H1 (cell line): Measurements from ENCODE around the gene PGLYRP1. TPM values are rescaled to one million over a fixed set of nuclear protein-coding genes. Genes with fewer than 3 reads are reported as not detected.

ENCODE experiments used
- CTCF ChIA-PET: fragments of 300-600 bp; sonication (Branson Sonifier 250); formaldehyde crosslinking; loops from one replicate; lab custom pipeline; 2021; ENCODE audit not compliant: partially characterized antibody; lab: Charles Lee
- POLR2A ChIA-PET: fragments of 300-600 bp; sonication (Branson Sonifier 250); formaldehyde crosslinking; loops from one replicate; lab custom pipeline; 2021; ENCODE audit warnings: inconsistent platforms; ENCODE audit not compliant: partially characterized antibody; lab: Charles Lee
- DNase-seq, 2 experiments: peaks; one replicate each; pipeline versions ENCODE4 v3.0.0 to v3.0.0-alpha.2; 2010 to 2022; ENCODE audit warnings: low spot score in 2 of 2, low read depth in 1 of 2, mixed read lengths in 1 of 2
- FAIRE-seq: peaks from 2 replicates; lab custom pipeline; 2011; peaks lifted over from hg19 to GRCh38; lab: Jason Lieb, UNC
- H2AFZ ChIP-seq: 2 replicates; pipeline ENCODE4 v1.8.1; 2012; ENCODE audit warnings: low read length, inconsistent platforms
- H2AK5ac ChIP-seq: 2 replicates; pipeline ENCODE4 v1.6.1; 2013; ENCODE audit warnings: low read depth, low read length
- H2BK120ac ChIP-seq: replicated peaks from 2 replicates; pipeline ENCODE3; 2013; ENCODE audit warnings: low read depth, low read length, inconsistent platforms
- H2BK12ac ChIP-seq: 2 replicates; pipeline ENCODE4 v1.6.1; 2013; ENCODE audit warnings: low read depth, low read length
- H2BK15ac ChIP-seq: 2 replicates; pipeline ENCODE4 v1.6.1; 2013; ENCODE audit warnings: low read length
- H2BK20ac ChIP-seq: 2 replicates; pipeline ENCODE4 v1.6.1; 2013; ENCODE audit warnings: low read length
- H2BK5ac ChIP-seq: 2 replicates; pipeline ENCODE4 v1.6.1; 2013; ENCODE audit warnings: low read depth, low read length
- H3K14ac ChIP-seq: 2 replicates; pipeline ENCODE4 v1.6.1; 2013; ENCODE audit warnings: inconsistent platforms; ENCODE audit not compliant: insufficient read length
- H3K18ac ChIP-seq: 2 replicates; pipeline ENCODE4 v1.6.1; 2013; ENCODE audit warnings: low read length; ENCODE audit errors: extremely low read depth
- H3K23ac ChIP-seq: 2 replicates; pipeline ENCODE4 v1.6.1; 2013; ENCODE audit warnings: inconsistent platforms; ENCODE audit not compliant: insufficient read length
- H3K23me2 ChIP-seq: 2 replicates; pipeline ENCODE4 v1.6.1; 2013; ENCODE audit warnings: low read depth, low read length
- H3K27ac ChIP-seq: 2 replicates; pipeline ENCODE4 v1.6.1; 2011; ENCODE audit warnings: low read depth, low read length, inconsistent platforms
- H3K27me3 ChIP-seq, 4 experiments: replicated peaks in 1 of 4; 1 replicate in 1 of 4; 2 replicates in 3 of 4; pipeline versions ENCODE4 v1.6.1 to v1.8.1; 2011 to 2013; ENCODE audit warnings: low read length in 3 of 4, mild to moderate bottlenecking in 3 of 4, inconsistent platforms in 2 of 4, mixed read lengths in 2 of 4, moderate library complexity in 1 of 4; ENCODE audit not compliant: control insufficient read depth in 3 of 4, insufficient read depth in 3 of 4; ENCODE audit errors: extremely low read depth in 1 of 4
- H3K36me3 ChIP-seq, 4 experiments: 2 replicates each; pipeline versions ENCODE4 v1.6.1 to v1.8.1; 2011 to 2013; ENCODE audit warnings: mild to moderate bottlenecking in 4 of 4, low read length in 3 of 4, moderate library complexity in 2 of 4, control low read depth in 1 of 4, inconsistent platforms in 1 of 4; ENCODE audit not compliant: insufficient read depth in 4 of 4, control insufficient read depth in 2 of 4
- H3K4ac ChIP-seq: replicated peaks from 2 replicates; pipeline ENCODE3; 2013; ENCODE audit warnings: low read length, low read depth, mixed read lengths, inconsistent platforms; ENCODE audit not compliant: insufficient read length
- H3K4me1 ChIP-seq, 4 experiments: replicated peaks in 1 of 4; 1 replicate in 1 of 4; 2 replicates in 3 of 4; pipeline versions ENCODE4 v1.6.1 to v1.8.1; 2011 to 2013; ENCODE audit warnings: low read length in 3 of 4, inconsistent platforms in 2 of 4, mixed read lengths in 1 of 4; ENCODE audit not compliant: insufficient read depth in 4 of 4, control insufficient read depth in 3 of 4
- H3K4me2 ChIP-seq, 2 experiments: 2 replicates each; pipeline versions ENCODE4 v1.6.1 to v1.8.1; 2011 to 2013; ENCODE audit warnings: low read depth in 2 of 2, low read length in 2 of 2, control low read depth in 1 of 2, inconsistent platforms in 1 of 2, mild to moderate bottlenecking in 1 of 2; ENCODE audit not compliant: insufficient read depth in 1 of 2
- H3K4me3 ChIP-seq, 4 experiments: fragments of 200-600, 300-600 bp in 1 of 4; sonication (generic), shearing (Covaris generic), sonication (Bioruptor Twin) in 1 of 4; 2 replicates each; pipeline versions ENCODE4 v1.5.1 to v1.8.1; 2011 to 2016; ENCODE audit warnings: low read length in 4 of 4, low read depth in 3 of 4, control low read depth in 2 of 4, inconsistent platforms in 2 of 4, mild to moderate bottlenecking in 2 of 4, mixed read lengths in 1 of 4, moderate library complexity in 1 of 4; ENCODE audit not compliant: insufficient read depth in 2 of 4; ENCODE audit errors: extremely low read depth in 1 of 4
- H3K56ac ChIP-seq: replicated peaks from 2 replicates; pipeline ENCODE3; 2013; ENCODE audit warnings: low read depth, mild to moderate bottlenecking, mixed read lengths, low read length, inconsistent platforms; ENCODE audit not compliant: insufficient read length
- H3K79me1 ChIP-seq: 2 replicates; pipeline ENCODE4 v1.6.1; 2013; ENCODE audit warnings: low read depth, low read length, control low read depth
- H3K79me2 ChIP-seq, 2 experiments: 2 replicates each; pipeline versions ENCODE4 v1.6.1 to v1.8.1; 2012 to 2013; ENCODE audit warnings: low read length in 2 of 2, mild to moderate bottlenecking in 2 of 2, inconsistent platforms in 1 of 2; ENCODE audit not compliant: insufficient read depth in 2 of 2, control insufficient read depth in 1 of 2
- H3K9ac ChIP-seq, 4 experiments: replicated peaks in 1 of 4; 1 replicate in 1 of 4; 2 replicates in 3 of 4; pipeline versions ENCODE4 v1.6.1 to v1.8.1; 2011 to 2013; ENCODE audit warnings: low read depth in 3 of 4, low read length in 3 of 4, control low read depth in 2 of 4, mild to moderate bottlenecking in 2 of 4, moderate library complexity in 2 of 4, inconsistent platforms in 1 of 4; ENCODE audit errors: extremely low read depth in 1 of 4
- H3K9me3 ChIP-seq, 2 experiments: 2 replicates each; pipeline versions ENCODE4 v1.6.1 to v1.8.1; 2012 to 2013; ENCODE audit warnings: mild to moderate bottlenecking in 2 of 2, moderate library complexity in 2 of 2, control low read depth in 1 of 2, inconsistent platforms in 1 of 2, low read depth in 1 of 2, low read length in 1 of 2, mixed read lengths in 1 of 2; ENCODE audit not compliant: insufficient read depth in 2 of 2
- H4K20me1 ChIP-seq, 2 experiments: replicated peaks in 1 of 2; 2 replicates each; pipeline versions ENCODE3 to v1.8.1; 2011 to 2013; ENCODE audit warnings: inconsistent platforms in 2 of 2, low read length in 2 of 2, mild to moderate bottlenecking in 1 of 2; ENCODE audit not compliant: insufficient read depth in 2 of 2, control insufficient read depth in 1 of 2
- H4K5ac ChIP-seq: 2 replicates; pipeline ENCODE4 v1.6.1; 2013; ENCODE audit warnings: low read length, low read depth, mixed read lengths, inconsistent platforms; ENCODE audit not compliant: insufficient read length
- H4K8ac ChIP-seq: 2 replicates; pipeline ENCODE4 v1.8.0; 2013; ENCODE audit warnings: mild to moderate bottlenecking, moderate library complexity, low read length, inconsistent platforms; ENCODE audit not compliant: insufficient read depth; ENCODE audit errors: extremely low read depth
- H4K91ac ChIP-seq: replicated peaks from 2 replicates; pipeline ENCODE3; 2013; ENCODE audit warnings: low read length, mixed read lengths, inconsistent platforms; ENCODE audit not compliant: insufficient read length
- WGBS, 2 experiments: shearing (Covaris generic) in 1 of 2; methylation state at CpG; one replicate each; pipeline versions ENCODE4 v1.1.6 to v1.1.7; 2013 to 2015; ENCODE audit warnings: low lambda C conversion rate in 2 of 2, mixed read lengths in 2 of 2, inconsistent platforms in 1 of 2, low coverage in 1 of 2, missing lambda C conversion rate in 1 of 2; ENCODE audit not compliant: insufficient replicate concordance in 2 of 2, insufficient coverage in 1 of 2, insufficient read length in 1 of 2; ENCODE audit errors: extremely low coverage in 1 of 2, missing lambda C conversion rate in 1 of 2; 5-methylcytosine and 5-hydroxymethylcytosine counted together
- polyA plus RNA-seq, 7 experiments: library from polyadenylated mRNA; depleted of rRNA in 3 of 7; stranded (reverse) in 5 of 7; unstranded in 2 of 7; fragments of >200 nt in 5 of 7; fragments of 200-250 nt in 2 of 7; gene quantifications; 1 replicate in 5 of 7; 2 replicates in 1 of 7; 4 replicates in 1 of 7; pipeline versions ENCODE4 v1.2.1 to v1.2.3, GENCODE V29; 2011 to 2013; ENCODE audit warnings: missing spikeins in 2 of 7, mixed read lengths in 2 of 7
- total RNA-seq: library from RNA; stranded (reverse); fragmentation: NEBNext Ultra II Directional; extraction: Animal tissue kit (Norgen Biotek cat#: 25700); gene quantifications from 2 replicates; pipeline ENCODE4 v1.2.1, GENCODE V29; 2021

Gene PGLYRP1
- total and polyA plus RNA-seq, 2 of the 8 experiments (the other 6 are each of a cell fraction or from before 2014, with no cell fraction given) = not detected

- POLR2A ChIA-PET = interaction anchor here (0.6 to 3.7 kb wide), 5 partner anchors 7 to 105 kb away, joined by 3 to 18 read pairs (median 4); no protein-coding TSS in a partner anchor
- no peak for DNase-seq
These were observed 47.4 kb downstream of the PGLYRP1 start for GRCh38 chr19:45975306-45976070.

More at GRCh38 chr19:45975306-45976070, 47.4 kb downstream of the PGLYRP1 start:
- Histone ChIP-seq H3K14ac (no peak overlapping the region), H3K27ac (no peak overlapping the region), H3K36me3 (no peaks in the 10 kb centered on the region), H2BK20ac (no peak overlapping the region), H2BK120ac (no peak overlapping the region), H3K18ac (no peak overlapping the region), H4K20me1 (peaks cover 10 to 12% of the 10 kb centered on the region in 2 experiments), H3K27me3 (peaks cover 0 to 5% (median 2%) of the 10 kb centered on the region in 4 experiments; a peak in 3 of 7 replicates), H3K23ac (no peak overlapping the region), H3K9me3 (no peaks in the 10 kb centered on the region), H2AFZ (no peak overlapping the region), H2BK5ac (no peak overlapping the region), H3K23me2 (peaks cover 8% of the 10 kb centered on the region; the same call in 1 of the 2 replicates), H3K4me2 (no peak overlapping the region), H2BK12ac (no peak overlapping the region), H3K56ac (no peak overlapping the region), H4K5ac (no peak overlapping the region), H3K4me1 (peaks cover 2 to 12% (median 7%) of the 10 kb centered on the region in 4 experiments; a peak in 5 of 7 replicates), H3K79me1 (peaks cover 5% of the 10 kb centered on the region; the same call in 1 of the 2 replicates), H2AK5ac (peak overlapping the region; percentile 75; the same call in 1 of the 2 replicates), H2BK15ac (peak overlapping the region; percentile 95; the same call in 1 of the 2 replicates), H4K91ac (no peak overlapping the region), H4K8ac (peak overlapping the region; percentile 60; the same call in 1 of the 2 replicates), H3K4me3 (no peak overlapping the region), H3K79me2 (no peaks in the 10 kb centered on the region), H3K4ac (no peak overlapping the region), H3K9ac (no peak overlapping the region; a peak in 1 of 7 replicates)
- WGBS, 2 experiments = 80% methylated on average over 10 of the region's 11 CpGs; no CpG with 5 or more reads in 1 of the 2 experiments
- CTCF ChIA-PET = interaction anchor here (0.6 to 1.5 kb wide), 5 partner anchors 11 to 68 kb away, joined by 3 to 4 read pairs (median 3); no protein-coding TSS in a partner anchor
- no peak for FAIRE-seq
